Activated T-cell treated with anti-CD3 and anti-CD28 coated beads, Interleukin-2, amount 50 U/mL, for 24 hours (primary cell): ENCODE data around the gene BRINP3.
"Not testable (repeated sequence)": the region's sequence is repeated elsewhere in the genome, so short reads cannot be mapped to it uniquely, and the experiment has no call there.

Experiments
- DNase-seq: peaks from one replicate; pipeline ENCODE4 v3.0.0-alpha.2; 2020
- H3K27ac Mint-ChIP-seq: 2 replicates; pipeline ENCODE4 v1.8.0; 2020; ENCODE audit warnings: mild to moderate bottlenecking, mixed read lengths
- H3K27me3 Mint-ChIP-seq: 2 replicates; pipeline ENCODE4 v1.8.0; 2020; ENCODE audit warnings: mixed read lengths
- H3K36me3 Mint-ChIP-seq: 2 replicates; pipeline ENCODE4 v1.8.0; 2020; ENCODE audit warnings: low read depth, mixed read lengths
- H3K4me1 Mint-ChIP-seq: 2 replicates; pipeline ENCODE4 v1.8.0; 2020; ENCODE audit warnings: low read depth, mixed read lengths
- H3K4me3 Mint-ChIP-seq: 2 replicates; pipeline ENCODE4 v1.8.0; 2020; ENCODE audit warnings: mild to moderate bottlenecking, moderate library complexity, mixed read lengths
- H3K9me3 Mint-ChIP-seq: 2 replicates; pipeline ENCODE4 v1.8.0; 2020; ENCODE audit warnings: mixed read lengths

Gene BRINP3

DNA sequence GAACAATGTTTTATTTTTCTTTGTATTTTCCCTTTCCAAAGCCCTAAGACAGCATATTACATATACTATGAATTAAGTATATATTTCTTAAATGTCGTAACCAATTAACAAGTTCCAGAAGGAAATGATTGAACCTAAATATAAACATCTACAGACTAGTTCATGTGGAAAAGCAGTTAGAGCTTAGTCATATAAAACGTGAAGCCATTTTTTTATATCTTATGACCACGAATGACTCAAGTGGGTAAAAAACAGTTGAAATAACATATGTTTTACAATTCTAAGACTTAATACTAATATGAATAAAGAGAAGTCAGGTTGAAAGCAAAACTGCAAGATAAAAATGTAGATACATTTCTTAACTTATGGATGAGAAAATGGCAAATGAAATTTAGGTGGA, 307.3 kb downstream of the BRINP3 start:
- DNase-seq, result no peak
- Mint-ChIP-seq H3K27ac (no peak overlapping the region), H3K36me3 (no peaks in the 10 kb centered on the region), H3K4me3 (no peak overlapping the region), H3K27me3 (no peaks in the 10 kb centered on the region), H3K9me3 (peaks cover 11% of the 10 kb centered on the region), H3K4me1 (no peaks in the 10 kb centered on the region)

DNA sequence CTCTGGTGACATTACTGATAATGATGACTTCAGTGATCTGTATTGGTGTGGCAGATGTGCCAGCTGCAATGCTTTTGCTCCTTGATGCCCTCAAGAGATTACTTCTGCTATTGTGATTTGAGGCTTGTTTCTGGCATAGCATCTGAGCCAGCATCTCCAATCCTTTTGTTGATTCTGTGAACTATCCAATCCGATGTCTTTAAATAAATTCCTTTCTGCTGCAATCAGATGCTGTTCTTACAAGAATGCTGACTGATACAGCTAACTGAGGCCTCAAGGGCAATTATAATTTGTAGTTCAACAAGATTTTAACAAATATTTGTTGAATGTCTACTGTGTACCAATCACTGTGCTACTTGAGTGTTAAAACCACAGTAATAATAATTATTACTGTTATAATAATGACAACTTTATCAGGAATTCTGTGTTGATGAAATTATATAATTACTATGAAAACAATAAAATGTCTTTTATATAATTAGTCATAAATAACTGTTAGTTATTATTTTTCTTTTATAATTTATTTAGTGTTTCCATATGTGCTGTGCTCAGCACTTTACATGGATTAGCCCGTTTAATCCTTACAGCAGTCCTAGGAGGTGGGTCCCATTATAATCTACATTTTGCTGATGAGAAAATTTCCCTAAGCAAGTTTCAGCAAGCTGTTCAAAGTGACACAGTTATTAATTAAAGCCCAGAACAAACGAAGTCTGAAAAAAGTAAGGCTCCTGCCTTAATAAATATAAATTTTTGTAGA, 308.2 kb downstream of the BRINP3 start:
- no peaks in the 10 kb centered on the region for H3K36me3 Mint-ChIP-seq
- H3K4me1 Mint-ChIP-seq, result no peaks in the 10 kb centered on the region
- no peak overlapping the region for H3K4me3 Mint-ChIP-seq
- H3K27ac Mint-ChIP-seq, result no peak overlapping the region
- H3K9me3 Mint-ChIP-seq, result peaks cover 11% of the 10 kb centered on the region
- no peak for DNase-seq
- no peaks in the 10 kb centered on the region for H3K27me3 Mint-ChIP-seq

DNA sequence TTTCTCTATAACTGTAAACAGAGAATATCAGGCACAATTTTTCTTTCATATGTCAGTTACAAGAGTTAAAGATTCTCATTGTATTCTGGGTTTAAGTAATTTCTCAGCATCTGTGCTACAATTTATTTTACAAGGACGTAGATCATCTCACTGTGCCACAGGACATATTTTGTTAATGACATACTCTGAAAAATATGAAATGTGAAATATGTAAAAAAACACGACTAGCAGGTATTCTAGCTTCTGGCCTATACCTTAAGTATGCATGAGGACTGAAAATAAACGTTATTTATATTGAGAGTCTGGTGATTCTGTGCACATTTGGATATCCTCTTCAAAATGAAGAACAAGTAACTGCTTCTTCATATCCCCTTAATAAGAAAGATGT, 308.8 kb downstream of the BRINP3 start:
- Mint-ChIP-seq H3K36me3 (no peaks in the 10 kb centered on the region), H3K27me3 (no peaks in the 10 kb centered on the region), H3K4me3 (no peak overlapping the region)

DNA sequence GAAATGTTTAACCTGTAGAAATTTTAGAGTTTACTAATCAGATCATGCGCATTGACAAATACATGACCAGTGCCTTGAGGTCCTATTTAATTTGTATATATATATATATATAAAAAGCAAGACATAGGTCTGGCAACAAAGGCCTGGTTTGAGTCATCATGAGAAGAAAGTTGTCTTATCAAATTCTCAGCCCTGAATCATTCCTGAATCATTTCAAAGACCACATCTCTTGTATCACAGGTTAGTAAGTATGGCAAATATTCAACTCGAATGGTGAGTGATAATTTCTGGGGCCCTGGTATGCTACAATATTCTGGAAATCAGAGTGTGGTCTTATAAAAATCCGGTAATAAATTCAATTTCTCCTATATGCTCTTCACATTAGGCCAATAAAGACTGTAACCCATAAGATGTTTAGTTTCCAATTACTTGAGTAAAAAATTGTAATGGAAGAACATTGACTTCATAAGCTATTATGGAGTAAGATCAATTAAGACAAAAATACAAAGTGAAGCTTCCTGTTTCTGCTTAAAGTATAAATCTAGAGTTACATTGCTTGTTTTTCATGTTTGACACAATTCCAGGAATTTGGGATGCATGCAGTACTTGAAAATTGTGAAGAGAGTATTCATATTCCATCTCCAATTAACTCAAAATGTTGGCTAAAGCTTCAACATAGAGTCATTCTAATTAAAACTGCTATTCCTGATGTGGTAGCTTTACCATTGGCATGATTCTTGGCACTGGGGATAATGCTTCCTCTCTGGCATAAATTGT, 309.4 kb downstream of the BRINP3 start:
- no peaks in the 10 kb centered on the region for H3K4me1 Mint-ChIP-seq
- no peaks in the 10 kb centered on the region for H3K36me3 Mint-ChIP-seq
- no peak overlapping the region for H3K27ac Mint-ChIP-seq
- peaks cover 11% of the 10 kb centered on the region for H3K9me3 Mint-ChIP-seq
- no peak overlapping the region for H3K4me3 Mint-ChIP-seq
- H3K27me3 Mint-ChIP-seq, result no peaks in the 10 kb centered on the region
- DNase-seq, result no peak

More for the DNA sequence above, 308.8 kb downstream of the BRINP3 start:
- DNase-seq, result no peak
- no peaks in the 10 kb centered on the region for H3K4me1 Mint-ChIP-seq
- H3K27ac Mint-ChIP-seq, result no peak overlapping the region
- H3K9me3 Mint-ChIP-seq, result peaks cover 11% of the 10 kb centered on the region

DNA sequence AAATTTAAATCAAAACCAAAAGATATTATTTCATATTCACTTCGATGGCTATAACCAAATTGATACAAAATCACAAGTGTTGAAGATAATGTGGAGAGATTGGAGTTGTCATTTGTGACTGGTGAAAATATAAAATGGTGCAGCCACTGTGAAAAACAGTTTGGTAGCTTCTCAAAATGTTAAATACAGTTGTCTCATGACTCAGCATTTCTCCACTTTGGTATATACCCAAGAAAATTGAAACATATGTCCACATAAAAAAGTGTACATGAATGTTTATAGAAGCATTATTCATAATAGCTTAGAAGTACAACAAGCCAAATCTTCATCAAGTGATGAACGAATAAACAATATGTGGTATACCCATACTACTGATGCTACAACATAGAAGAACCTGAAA, 318.5 kb downstream of the BRINP3 start:
- Mint-ChIP-seq H3K27me3 (no peaks in the 10 kb centered on the region), H3K36me3 (no peaks in the 10 kb centered on the region), H3K4me3 (no peak overlapping the region), H3K27ac (no peak overlapping the region), H3K4me1 (no peaks in the 10 kb centered on the region), H3K9me3 (peaks cover 2% of the 10 kb centered on the region)
- DNase-seq, result no peak

DNA sequence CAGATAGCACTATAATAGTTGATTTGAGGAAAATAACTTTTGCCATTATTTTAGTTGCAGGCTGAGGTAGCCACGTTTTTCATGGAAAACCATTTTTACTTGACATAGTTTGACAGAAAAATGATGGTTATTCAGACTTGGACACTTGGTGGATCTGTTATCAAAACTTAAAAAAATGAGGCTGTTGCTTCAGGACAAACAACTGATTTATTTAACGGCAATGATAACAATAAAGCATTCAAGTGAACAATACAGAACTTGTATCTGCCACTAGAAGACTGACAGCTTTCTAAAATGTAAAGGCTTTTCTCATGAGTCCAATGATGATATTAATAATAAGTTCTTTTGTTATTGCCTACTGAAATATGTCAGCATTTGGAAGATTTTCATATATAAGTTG, 322.9 kb downstream of the BRINP3 start:
- Mint-ChIP-seq H3K9me3 (peaks cover 4% of the 10 kb centered on the region), H3K36me3 (no peaks in the 10 kb centered on the region), H3K27ac (no peak overlapping the region), H3K27me3 (no peaks in the 10 kb centered on the region), H3K4me3 (no peak overlapping the region), H3K4me1 (no peaks in the 10 kb centered on the region)
- DNase-seq, result no peak

DNA sequence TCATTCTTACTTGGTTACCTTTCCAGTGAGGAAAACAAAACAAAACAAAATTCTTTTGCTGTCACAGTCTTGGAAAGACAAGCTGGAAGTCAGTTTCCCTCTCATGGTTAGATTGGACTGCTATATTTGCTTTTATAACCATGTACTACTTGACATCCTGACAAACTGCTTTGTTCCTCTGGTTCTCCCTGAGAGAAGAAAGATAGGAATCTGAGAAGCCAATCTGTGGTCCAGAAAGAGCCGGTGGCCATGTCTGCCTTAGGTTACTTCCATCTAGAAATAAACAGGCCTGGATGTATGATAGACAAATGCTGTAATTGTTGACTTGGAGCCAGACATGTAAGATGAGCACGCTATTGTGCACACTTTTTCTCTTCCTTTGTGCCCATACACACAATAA, 330.0 kb downstream of the BRINP3 start:
- Mint-ChIP-seq H3K27ac (no peak overlapping the region), H3K4me3 (no peak overlapping the region)
- DNase-seq, result no peak

DNA sequence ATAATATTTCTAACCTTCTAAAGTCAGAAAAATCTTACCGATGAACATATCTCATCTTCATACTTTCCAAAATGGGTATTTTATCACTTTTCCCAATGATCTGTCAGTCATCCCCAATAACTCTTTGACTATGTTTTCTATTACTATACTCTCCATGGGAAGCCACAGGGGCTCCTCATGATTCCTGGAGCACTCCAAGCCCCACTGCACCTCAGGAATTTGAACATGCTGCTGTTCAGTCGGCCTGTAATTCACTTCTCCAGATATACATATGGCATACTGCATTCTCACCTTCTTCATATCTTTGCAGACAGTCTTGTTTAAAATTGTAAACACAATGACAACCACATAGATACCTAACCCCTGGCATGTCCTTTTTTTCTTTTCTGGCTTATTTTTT, 333.0 kb downstream of the BRINP3 start:
- DNase-seq, result no peak
- H3K4me3 Mint-ChIP-seq, result no peak overlapping the region
- peaks cover 8% of the 10 kb centered on the region for H3K9me3 Mint-ChIP-seq
- H3K27ac Mint-ChIP-seq, result no peak overlapping the region
- H3K36me3 Mint-ChIP-seq, result no peaks in the 10 kb centered on the region
- H3K4me1 Mint-ChIP-seq, result no peaks in the 10 kb centered on the region
- no peaks in the 10 kb centered on the region for H3K27me3 Mint-ChIP-seq

More for the DNA sequence above, 330.0 kb downstream of the BRINP3 start:
- Mint-ChIP-seq H3K9me3 (peaks cover 12% of the 10 kb centered on the region), H3K27me3 (no peaks in the 10 kb centered on the region), H3K36me3 (no peaks in the 10 kb centered on the region), H3K4me1 (no peaks in the 10 kb centered on the region)

DNA sequence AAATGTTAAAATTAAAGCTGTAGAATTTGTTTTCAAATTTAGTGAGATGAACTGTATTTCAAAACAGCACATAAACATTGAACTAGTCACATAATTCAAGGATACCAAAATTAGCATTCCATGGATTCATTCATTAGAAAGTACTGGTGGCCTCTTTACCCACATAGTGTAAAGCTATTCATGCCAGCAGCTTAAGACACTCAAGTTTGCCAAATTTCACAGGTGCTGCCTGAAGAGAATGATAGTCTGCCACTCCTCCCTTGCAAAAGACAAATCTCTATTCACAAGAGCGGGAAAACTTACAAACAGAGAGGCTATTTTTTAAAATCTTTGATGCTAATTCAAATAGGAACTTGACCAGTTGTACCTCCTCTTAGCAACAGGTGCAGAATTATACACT, 337.0 kb downstream of the BRINP3 start:
- Mint-ChIP-seq H3K36me3 (no peaks in the 10 kb centered on the region), H3K27me3 (no peaks in the 10 kb centered on the region), H3K9me3 (peaks cover 10% of the 10 kb centered on the region), H3K4me1 (no peaks in the 10 kb centered on the region), H3K4me3 (no peak overlapping the region), H3K27ac (no peak overlapping the region)
- DNase-seq, result no peak

DNA sequence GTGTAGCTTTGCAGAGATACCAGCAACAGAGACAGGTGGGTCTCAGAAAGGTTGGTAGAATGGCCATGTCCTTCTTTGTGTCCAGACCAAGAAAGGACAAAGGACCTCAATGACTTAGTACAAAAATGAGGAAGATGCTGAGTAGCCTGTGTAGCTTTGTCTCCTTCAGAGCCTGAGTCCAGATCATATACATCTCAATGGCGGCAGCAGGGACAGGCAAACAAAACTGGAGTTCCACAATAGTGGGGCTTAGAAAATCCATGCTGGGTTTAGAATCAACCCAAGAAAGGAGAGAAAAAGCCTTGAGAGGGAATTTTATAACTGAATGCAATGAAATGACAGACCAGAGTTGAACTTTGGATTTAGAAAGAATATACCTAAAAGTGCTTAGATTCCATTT, 339.0 kb downstream of the BRINP3 start:
- H3K27me3 Mint-ChIP-seq, result no peaks in the 10 kb centered on the region
- H3K4me3 Mint-ChIP-seq, result no peak overlapping the region
- DNase-seq, result no peak
- H3K27ac Mint-ChIP-seq, result no peak overlapping the region
- H3K9me3 Mint-ChIP-seq, result peaks cover 10% of the 10 kb centered on the region
- H3K36me3 Mint-ChIP-seq, result no peaks in the 10 kb centered on the region
- H3K4me1 Mint-ChIP-seq, result no peaks in the 10 kb centered on the region

DNA sequence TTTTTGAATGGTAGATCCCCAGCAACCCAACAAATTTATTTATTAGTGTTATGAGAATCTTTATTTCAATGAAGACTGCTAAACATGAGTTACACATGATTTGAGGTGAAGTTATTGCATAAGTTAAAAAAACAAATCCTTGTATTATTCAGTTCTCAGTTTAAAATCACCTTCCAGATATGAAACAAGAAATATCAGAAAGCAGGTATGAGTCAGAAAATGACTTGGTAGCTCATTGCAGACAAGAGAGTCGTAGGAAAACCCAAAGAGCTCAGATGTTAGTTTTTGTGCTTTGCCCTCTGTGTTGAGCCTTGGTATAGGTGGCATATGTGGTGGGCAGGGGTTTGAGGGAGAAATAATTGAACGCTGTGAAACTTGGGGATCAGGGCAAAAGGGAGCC, 339.4 kb downstream of the BRINP3 start:
- Mint-ChIP-seq H3K9me3 (peaks cover 10% of the 10 kb centered on the region), H3K4me3 (no peak overlapping the region), H3K4me1 (no peaks in the 10 kb centered on the region), H3K27ac (no peak overlapping the region), H3K27me3 (no peaks in the 10 kb centered on the region), H3K36me3 (no peaks in the 10 kb centered on the region)
- DNase-seq, result no peak

DNA sequence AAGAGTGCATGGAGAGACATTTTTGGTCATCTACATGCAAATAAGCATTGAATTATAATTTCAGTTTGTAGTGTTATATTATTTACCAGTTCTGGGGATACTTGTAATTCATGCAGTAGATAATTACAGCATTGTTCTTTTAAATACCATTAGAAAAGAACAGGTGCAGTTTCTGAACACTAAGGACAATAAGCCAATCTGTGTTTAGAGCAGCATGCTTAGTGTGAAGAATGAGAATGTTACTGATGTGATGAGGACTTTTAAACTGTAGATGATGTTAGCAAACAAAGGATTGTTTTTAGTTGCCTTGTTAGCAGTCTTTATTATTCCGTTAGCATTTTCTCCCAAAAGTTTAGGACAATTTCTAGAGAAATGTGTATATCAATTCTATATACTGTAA, 348.3 kb downstream of the BRINP3 start:
- Mint-ChIP-seq H3K27ac (no peak overlapping the region), H3K36me3 (no peaks in the 10 kb centered on the region), H3K27me3 (no peaks in the 10 kb centered on the region), H3K4me1 (no peaks in the 10 kb centered on the region), H3K9me3 (peaks cover 11% of the 10 kb centered on the region), H3K4me3 (no peak overlapping the region)
- DNase-seq, result no peak

DNA sequence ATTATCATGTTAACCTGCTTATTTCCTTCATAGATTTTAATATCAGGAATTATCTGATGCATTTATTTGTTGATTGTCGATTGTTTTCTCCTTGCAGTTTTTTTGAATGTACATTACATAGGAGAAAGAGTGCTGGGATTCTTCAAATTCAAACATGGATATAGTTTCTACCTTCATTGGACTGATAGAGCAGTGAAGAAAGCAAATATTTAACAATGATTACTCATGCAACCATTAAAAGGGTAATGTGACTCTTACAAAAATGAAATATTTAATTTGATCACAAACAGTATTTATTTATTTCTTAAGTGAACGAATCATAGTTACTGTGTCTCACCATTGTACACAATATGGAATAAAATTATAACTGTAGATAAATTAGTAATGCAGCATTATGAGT, 350.9 kb downstream of the BRINP3 start:
- DNase-seq, result no peak
- Mint-ChIP-seq H3K27ac (no peak overlapping the region), H3K36me3 (no peaks in the 10 kb centered on the region), H3K4me3 (no peak overlapping the region), H3K9me3 (peaks cover 18% of the 10 kb centered on the region), H3K27me3 (no peaks in the 10 kb centered on the region), H3K4me1 (no peaks in the 10 kb centered on the region)

DNA sequence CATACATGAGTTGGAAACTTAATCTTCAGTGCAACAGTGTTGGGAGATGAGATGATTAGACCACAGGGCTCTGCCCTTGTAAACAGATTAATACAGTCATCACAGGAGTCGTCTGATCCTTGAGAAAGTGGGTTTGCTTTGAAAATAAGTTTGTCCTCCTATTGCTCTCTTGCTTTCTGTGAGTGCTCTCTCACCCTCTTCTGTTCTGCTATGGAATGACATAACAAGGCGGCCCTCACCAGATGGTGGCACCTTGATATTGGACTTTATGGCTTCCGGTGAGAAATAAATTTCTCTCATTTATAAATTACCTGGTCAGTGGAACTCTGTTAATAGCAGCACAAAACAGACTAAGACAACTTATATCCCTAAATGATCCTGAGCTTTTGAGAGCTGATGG, 353.6 kb downstream of the BRINP3 start:
- Mint-ChIP-seq H3K36me3 (no peaks in the 10 kb centered on the region), H3K27me3 (no peaks in the 10 kb centered on the region), H3K4me1 (no peaks in the 10 kb centered on the region), H3K9me3 (peaks cover 13% of the 10 kb centered on the region), H3K4me3 (no peak overlapping the region), H3K27ac (no peak overlapping the region)
- no peak for DNase-seq

DNA sequence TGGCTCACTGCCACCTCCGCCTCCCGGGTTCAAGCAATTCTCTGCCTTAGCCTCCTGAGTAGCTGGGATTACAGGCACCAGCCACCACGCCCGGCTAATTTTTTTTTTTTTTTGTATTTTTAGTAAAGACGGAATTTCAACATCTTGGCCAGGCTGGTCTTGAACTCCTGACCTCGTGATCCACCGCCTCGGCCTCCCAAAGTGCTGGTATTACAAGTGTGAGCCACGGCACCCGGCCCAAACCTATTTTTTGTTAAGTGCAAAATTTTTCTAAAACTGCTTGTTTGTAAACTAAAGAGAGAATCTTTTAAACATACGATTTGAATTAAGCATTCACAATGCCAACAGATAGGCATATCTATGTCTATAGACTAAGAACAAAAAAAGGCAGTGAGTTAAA, 357.1 kb downstream of the BRINP3 start:
- H3K27me3 Mint-ChIP-seq, H3K4me3 Mint-ChIP-seq, H3K4me1 Mint-ChIP-seq, DNase-seq, H3K27ac Mint-ChIP-seq, H3K36me3 Mint-ChIP-seq: not testable (repeated sequence)
- peaks cover 19% of the 10 kb centered on the region for H3K9me3 Mint-ChIP-seq
